ENCODE results near the gene CCL13. TPM values are rescaled to one million over a fixed set of nuclear protein-coding genes. Genes with fewer than 3 reads are reported as not detected.

Gene CCL13
- polyA plus RNA-seq, 2 of the 4 experiments (the other 2 are of a cell fraction), result not detected

DNA sequence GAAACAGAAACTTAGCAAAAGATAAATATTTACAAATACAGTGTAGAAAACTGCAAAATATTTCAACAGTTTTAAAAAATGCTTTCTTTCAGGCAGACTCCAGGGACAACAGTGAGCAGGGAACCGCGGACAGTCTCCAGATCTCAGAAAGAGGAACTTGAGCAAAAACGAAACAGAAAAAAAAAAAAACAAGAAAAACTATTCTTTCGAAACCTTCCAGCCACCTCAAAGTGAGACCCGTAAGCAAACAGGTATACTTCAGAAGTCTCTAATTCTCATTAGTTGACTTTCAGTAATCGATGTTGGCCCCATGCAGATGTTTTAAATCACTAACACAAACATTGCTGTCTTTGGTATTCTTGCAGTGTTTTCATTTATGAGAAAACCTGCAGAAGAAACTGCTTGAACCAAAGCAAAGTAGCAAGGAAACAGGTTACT is 22.4 kb downstream of the CCL13 start (continued):
- TF ChIP-seq RAD21 (conservative IDR thresholded peaks at IDR 0.05 in 1 of 2, IDR thresholded peaks at IDR 0.05 in 1 of 2) (no peak), MYC (IDR thresholded peaks at IDR 0.05; ENCODE audit: borderline replicate concordance, low read length) (no peak), HEYL (CRISPR knock-in tag; IDR thresholded peaks at IDR 0.05) (no peak), NR3C1 (IDR thresholded peaks at IDR 0.05) (no peak), TP53 (CRISPR knock-in tag; IDR thresholded peaks at IDR 0.05) (no peak), SMC3 (IDR thresholded peaks at IDR 0.05) (no peak)
- TF ChIP-seq, protein P1, sequence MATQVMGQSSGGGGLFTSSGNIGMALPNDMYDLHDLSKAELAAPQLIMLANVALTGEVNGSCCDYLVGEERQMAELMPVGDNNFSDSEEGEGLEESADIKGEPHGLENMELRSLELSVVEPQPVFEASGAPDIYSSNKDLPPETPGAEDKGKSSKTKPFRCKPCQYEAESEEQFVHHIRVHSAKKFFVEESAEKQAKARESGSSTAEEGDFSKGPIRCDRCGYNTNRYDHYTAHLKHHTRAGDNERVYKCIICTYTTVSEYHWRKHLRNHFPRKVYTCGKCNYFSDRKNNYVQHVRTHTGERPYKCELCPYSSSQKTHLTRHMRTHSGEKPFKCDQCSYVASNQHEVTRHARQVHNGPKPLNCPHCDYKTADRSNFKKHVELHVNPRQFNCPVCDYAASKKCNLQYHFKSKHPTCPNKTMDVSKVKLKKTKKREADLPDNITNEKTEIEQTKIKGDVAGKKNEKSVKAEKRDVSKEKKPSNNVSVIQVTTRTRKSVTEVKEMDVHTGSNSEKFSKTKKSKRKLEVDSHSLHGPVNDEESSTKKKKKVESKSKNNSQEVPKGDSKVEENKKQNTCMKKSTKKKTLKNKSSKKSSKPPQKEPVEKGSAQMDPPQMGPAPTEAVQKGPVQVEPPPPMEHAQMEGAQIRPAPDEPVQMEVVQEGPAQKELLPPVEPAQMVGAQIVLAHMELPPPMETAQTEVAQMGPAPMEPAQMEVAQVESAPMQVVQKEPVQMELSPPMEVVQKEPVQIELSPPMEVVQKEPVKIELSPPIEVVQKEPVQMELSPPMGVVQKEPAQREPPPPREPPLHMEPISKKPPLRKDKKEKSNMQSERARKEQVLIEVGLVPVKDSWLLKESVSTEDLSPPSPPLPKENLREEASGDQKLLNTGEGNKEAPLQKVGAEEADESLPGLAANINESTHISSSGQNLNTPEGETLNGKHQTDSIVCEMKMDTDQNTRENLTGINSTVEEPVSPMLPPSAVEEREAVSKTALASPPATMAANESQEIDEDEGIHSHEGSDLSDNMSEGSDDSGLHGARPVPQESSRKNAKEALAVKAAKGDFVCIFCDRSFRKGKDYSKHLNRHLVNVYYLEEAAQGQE (IDR thresholded peaks at IDR 0.05), result no peak

DNA sequence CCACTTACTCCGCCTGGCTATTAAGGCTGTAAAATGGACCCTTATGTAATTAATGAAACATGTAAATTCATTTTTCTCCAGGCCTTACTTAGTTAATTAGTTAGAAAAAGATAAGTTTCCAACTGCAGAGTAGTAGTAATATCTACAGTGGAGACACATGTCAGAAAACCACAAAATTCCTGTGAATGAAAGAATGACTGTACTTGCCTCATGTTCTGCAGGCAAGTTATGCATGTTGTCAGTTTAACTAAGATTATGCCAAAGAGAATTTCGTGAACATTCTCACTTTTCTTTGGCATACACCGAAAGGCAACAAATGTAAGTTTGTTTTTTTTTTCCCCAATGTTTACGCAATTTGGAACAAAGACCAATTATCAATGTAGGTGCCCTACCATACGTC is 23.6 kb downstream of the CCL13 start:
- POLR2A ChIA-PET, result no interaction called here
- Histone ChIP-seq H3K4me1 (no peaks in the 10 kb centered on the region), H3K4me2 (no peak overlapping the region), H3K4me3 (no peak overlapping the region), H3K9me3 (no peaks in the 10 kb centered on the region), H3K27ac (no peak overlapping the region)
- no peak for DNase-seq (ENCODE audit: low read depth in 1 of 2, low spot score in 1 of 2)
- FAIRE-seq, result no peak
- TF ChIP-seq HMGXB4 (CRISPR knock-in tag; IDR thresholded peaks at IDR 0.05; ENCODE audit: borderline replicate concordance) (no peak), ZNF302 (CRISPR knock-in tag; IDR thresholded peaks at IDR 0.05) (no peak), NPAS2 (CRISPR knock-in tag; IDR thresholded peaks at IDR 0.05; ENCODE audit: borderline replicate concordance) (no peak), HEYL (CRISPR knock-in tag; IDR thresholded peaks at IDR 0.05) (no peak), HDAC2 (IDR thresholded peaks at IDR 0.05) (no peak), POLR2A (IDR thresholded peaks at IDR 0.05; ENCODE audit: low read length) (no peak), FOXS1 (CRISPR knock-in tag; IDR thresholded peaks at IDR 0.05) (no peak), SREBF2 (IDR thresholded peaks at IDR 0.05) (no peak), MAFK (IDR thresholded peaks at IDR 0.05; ENCODE audit: partially characterized antibody) (no peak)
- TF ChIP-seq, protein P2, sequence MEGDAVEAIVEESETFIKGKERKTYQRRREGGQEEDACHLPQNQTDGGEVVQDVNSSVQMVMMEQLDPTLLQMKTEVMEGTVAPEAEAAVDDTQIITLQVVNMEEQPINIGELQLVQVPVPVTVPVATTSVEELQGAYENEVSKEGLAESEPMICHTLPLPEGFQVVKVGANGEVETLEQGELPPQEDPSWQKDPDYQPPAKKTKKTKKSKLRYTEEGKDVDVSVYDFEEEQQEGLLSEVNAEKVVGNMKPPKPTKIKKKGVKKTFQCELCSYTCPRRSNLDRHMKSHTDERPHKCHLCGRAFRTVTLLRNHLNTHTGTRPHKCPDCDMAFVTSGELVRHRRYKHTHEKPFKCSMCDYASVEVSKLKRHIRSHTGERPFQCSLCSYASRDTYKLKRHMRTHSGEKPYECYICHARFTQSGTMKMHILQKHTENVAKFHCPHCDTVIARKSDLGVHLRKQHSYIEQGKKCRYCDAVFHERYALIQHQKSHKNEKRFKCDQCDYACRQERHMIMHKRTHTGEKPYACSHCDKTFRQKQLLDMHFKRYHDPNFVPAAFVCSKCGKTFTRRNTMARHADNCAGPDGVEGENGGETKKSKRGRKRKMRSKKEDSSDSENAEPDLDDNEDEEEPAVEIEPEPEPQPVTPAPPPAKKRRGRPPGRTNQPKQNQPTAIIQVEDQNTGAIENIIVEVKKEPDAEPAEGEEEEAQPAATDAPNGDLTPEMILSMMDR (IDR thresholded peaks at IDR 0.05), result no peak
- TF ChIP-seq, protein P3, sequence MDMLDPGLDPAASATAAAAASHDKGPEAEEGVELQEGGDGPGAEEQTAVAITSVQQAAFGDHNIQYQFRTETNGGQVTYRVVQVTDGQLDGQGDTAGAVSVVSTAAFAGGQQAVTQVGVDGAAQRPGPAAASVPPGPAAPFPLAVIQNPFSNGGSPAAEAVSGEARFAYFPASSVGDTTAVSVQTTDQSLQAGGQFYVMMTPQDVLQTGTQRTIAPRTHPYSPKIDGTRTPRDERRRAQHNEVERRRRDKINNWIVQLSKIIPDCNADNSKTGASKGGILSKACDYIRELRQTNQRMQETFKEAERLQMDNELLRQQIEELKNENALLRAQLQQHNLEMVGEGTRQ (IDR thresholded peaks at IDR 0.05), result no peak
- no peak for ATAC-seq
- CTCF ChIA-PET, result interaction anchor here (1.8 kb wide), 1 partner anchor 18 kb away, joined by 4 read pairs; no protein-coding TSS in a partner anchor
- 45% methylated on average over 5 of the region's 5 CpGs for WGBS (ENCODE audit: missing lambda C conversion rate)
